GM12878 (cell line): ENCODE results near the gene TMEM88. TPM values are rescaled to one million over a fixed set of nuclear protein-coding genes. Genes with fewer than 3 reads are reported as not detected.
A peak's percentile ranks its signal among the peaks of the same experiment; 100 is the strongest.

Source experiments
- BMI1 ChIP-seq: fragments of 450-650 bp; IDR thresholded peaks from 2 replicates; pipeline ENCODE4 v1.6.1; 2016; ENCODE audit warnings: mild to moderate bottlenecking, moderate library complexity, borderline replicate concordance
- CBX3 ChIP-seq: fragments of 200-600 bp; sonication (generic); IDR thresholded peaks from 2 replicates; pipeline ENCODE4 v1.6.1; 2016; ENCODE audit warnings: low read depth, borderline replicate concordance
- CTCF ChIP-seq, 3 experiments: IDR thresholded peaks in 2 of 3; conservative IDR thresholded peaks in 1 of 3; 2 replicates each; pipeline ENCODE4 v1.5.1; 2011; ENCODE audit warnings: low read depth in 3 of 3, low read length in 3 of 3, mild to moderate bottlenecking in 3 of 3, control low read depth in 2 of 3, moderate library complexity in 2 of 3, inconsistent platforms in 1 of 3, mixed read lengths in 1 of 3; ENCODE audit not compliant: control insufficient read depth in 2 of 3, insufficient read depth in 1 of 3; ENCODE audit errors: extremely low read depth in 1 of 3
- DPF2 ChIP-seq: fragments of 450-650 bp; IDR thresholded peaks from 2 replicates; pipeline ENCODE4 v1.6.1; 2017; ENCODE audit warnings: mild to moderate bottlenecking
- EED ChIP-seq: sonication (generic); IDR thresholded peaks from 2 replicates; pipeline ENCODE4 v1.6.1; 2016; ENCODE audit warnings: antibody characterized with exemption, low read depth
- GATAD2B ChIP-seq: fragments of 450-650 bp; conservative IDR thresholded peaks from 2 replicates; pipeline ENCODE4 v1.6.1; 2017; ENCODE audit warnings: low read depth, mild to moderate bottlenecking, moderate library complexity
- MEF2B ChIP-seq: fragments of 450-650 bp; IDR thresholded peaks from 2 replicates; pipeline ENCODE4 v1.6.1; 2018; ENCODE audit warnings: mild to moderate bottlenecking, moderate library complexity; ENCODE audit not compliant: partially characterized antibody, poor library complexity, severe bottlenecking
- MTA2 ChIP-seq: fragments of 450-650 bp; IDR thresholded peaks from 2 replicates; pipeline ENCODE4 v1.6.1; 2016; ENCODE audit warnings: low read depth, mild to moderate bottlenecking, moderate library complexity
- MXI1 ChIP-seq: fragments of 150-350 bp; IDR thresholded peaks from 2 replicates; pipeline ENCODE4 v1.6.1; 2011; ENCODE audit warnings: low read depth, mild to moderate bottlenecking, inconsistent platforms, low read length, improper control_type of control experiment
- NFIC ChIP-seq: IDR thresholded peaks from 2 replicates; pipeline ENCODE4 v1.6.1; 2012; ENCODE audit warnings: low read depth, mild to moderate bottlenecking, inconsistent platforms, low read length, moderate library complexity
- NR2F1 ChIP-seq: fragments of 450-650 bp; conservative IDR thresholded peaks from 2 replicates; pipeline ENCODE4 v1.6.1; 2017; ENCODE audit warnings: mild to moderate bottlenecking
- PKNOX1 ChIP-seq: fragments of 450-650 bp; IDR thresholded peaks from 2 replicates; pipeline ENCODE4 v1.6.1; 2016; ENCODE audit warnings: mild to moderate bottlenecking
- POLR2AphosphoS2 ChIP-seq: IDR thresholded peaks from 2 replicates; pipeline ENCODE4 v1.6.1; 2011; ENCODE audit warnings: low read depth, mild to moderate bottlenecking, low read length, improper control_type of control experiment, moderate library complexity
- SMAD1 ChIP-seq: fragments of 450-650 bp; IDR thresholded peaks from 2 replicates; pipeline ENCODE4 v1.6.1; 2018; ENCODE audit warnings: mild to moderate bottlenecking, low read depth; ENCODE audit not compliant: partially characterized antibody
- SMAD5 ChIP-seq: IDR thresholded peaks from 2 replicates; pipeline ENCODE4 v1.6.1; 2016; ENCODE audit warnings: antibody characterized with exemption, low read depth
- SMC3 ChIP-seq: IDR thresholded peaks from 2 replicates; pipeline ENCODE4 v1.6.1; 2011; ENCODE audit warnings: low read length, improper control_type of control experiment, borderline replicate concordance
- TAF1 ChIP-seq: IDR thresholded peaks from 2 replicates; pipeline ENCODE4 v1.6.1; 2011; ENCODE audit warnings: mild to moderate bottlenecking, low read depth, low read length, borderline replicate concordance
- YBX1 ChIP-seq: fragments of 450-650 bp; IDR thresholded peaks from 2 replicates; pipeline ENCODE4 v1.6.1; 2016; ENCODE audit warnings: antibody characterized with exemption
- ZNF217 ChIP-seq: fragments of 450-650 bp; IDR thresholded peaks from 2 replicates; pipeline ENCODE4 v1.6.1; 2017; ENCODE audit warnings: antibody characterized with exemption, mild to moderate bottlenecking
- polyA plus RNA-seq, 11 experiments: library from polyadenylated mRNA; depleted of rRNA in 4 of 11; unstranded in 6 of 11; stranded (reverse) in 5 of 11; fragments of >200 nt; fragmentation: Nextera tagmentation in 4 of 11; fragmentation: Illumina TruSeq in 1 of 11; extraction: Ambion mirVana in 4 of 11; extraction: Trizol in 1 of 11; gene quantifications; 1 replicate in 1 of 11; 2 replicates in 10 of 11; pipeline versions ENCODE4 v1.2.1 to v1.2.3, GENCODE V29; 2011 to 2016; ENCODE audit warnings: inconsistent platforms in 2 of 11, missing spikeins in 2 of 11, low read depth in 1 of 11
- total RNA-seq, 4 experiments: library from RNA; depleted of rRNA in 3 of 4; stranded (reverse); fragments of >200 nt in 3 of 4; fragmentation: Illumina TruSeq in 1 of 4; extraction: Trizol in 1 of 4; gene quantifications; 2 replicates each; pipeline versions ENCODE4 v1.2.1 to v1.2.3, GENCODE V29; 2013 to 2021
- TF ChIP-seq, protein P1 (sequence below): fragments of 450-650 bp; IDR thresholded peaks from 2 replicates; pipeline ENCODE4 v1.6.1; 2017; ENCODE audit warnings: mild to moderate bottlenecking
- TF ChIP-seq, protein P2 (sequence below): fragments of 450-650 bp; formaldehyde crosslinking; IDR thresholded peaks from 2 replicates; pipeline ENCODE4 v1.4.0; 2020; ENCODE audit warnings: mild to moderate bottlenecking, moderate library complexity

TMEM88 gene
- total and polyA plus RNA-seq, 10 of the 15 experiments (the other 5 are each of a cell fraction or from before 2014, with no cell fraction given) = 0.21 to 2.2 (median 0.62) TPM; not detected in 5

- TF ChIP-seq MEF2B (peak; percentile 52), GATAD2B (peak; percentile 20), ZNF217 (no peak; the same call in 1 of the 2 replicates), MTA2 (peak; percentile 70), SMAD1 (peak; percentile 20), EED (peak; percentile 55), PKNOX1 (no peak), SMC3 (peak; percentile 30; the same call in 1 of the 2 replicates), CBX3 (no peak), POLR2AphosphoS2 (peak; percentile 63; the same call in 1 of the 2 replicates), CTCF (IDR thresholded peaks at IDR 0.05 in 2 of 3, conservative IDR thresholded peaks at IDR 0.05 in 1 of 3; ENCODE audit: control insufficient read depth in 2 of 3, extremely low read depth in 1 of 3, insufficient read depth in 1 of 3, low read depth in 3 of 3, low read length in 3 of 3) (no peak; a peak in 1 of 6 replicates), NFIC (no peak), YBX1 (no peak), NR2F1 (peak; percentile 45), BMI1 (no peak), DPF2 (peak; percentile 26), SMAD5 (no peak; the same call in 1 of the 2 replicates), MXI1 (peak; percentile 58), TAF1 (peak; percentile 76)
- TF ChIP-seq, protein P1, sequence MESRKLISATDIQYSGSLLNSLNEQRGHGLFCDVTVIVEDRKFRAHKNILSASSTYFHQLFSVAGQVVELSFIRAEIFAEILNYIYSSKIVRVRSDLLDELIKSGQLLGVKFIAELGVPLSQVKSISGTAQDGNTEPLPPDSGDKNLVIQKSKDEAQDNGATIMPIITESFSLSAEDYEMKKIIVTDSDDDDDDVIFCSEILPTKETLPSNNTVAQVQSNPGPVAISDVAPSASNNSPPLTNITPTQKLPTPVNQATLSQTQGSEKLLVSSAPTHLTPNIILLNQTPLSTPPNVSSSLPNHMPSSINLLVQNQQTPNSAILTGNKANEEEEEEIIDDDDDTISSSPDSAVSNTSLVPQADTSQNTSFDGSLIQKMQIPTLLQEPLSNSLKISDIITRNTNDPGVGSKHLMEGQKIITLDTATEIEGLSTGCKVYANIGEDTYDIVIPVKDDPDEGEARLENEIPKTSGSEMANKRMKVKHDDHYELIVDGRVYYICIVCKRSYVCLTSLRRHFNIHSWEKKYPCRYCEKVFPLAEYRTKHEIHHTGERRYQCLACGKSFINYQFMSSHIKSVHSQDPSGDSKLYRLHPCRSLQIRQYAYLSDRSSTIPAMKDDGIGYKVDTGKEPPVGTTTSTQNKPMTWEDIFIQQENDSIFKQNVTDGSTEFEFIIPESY = no peak
- TF ChIP-seq, protein P2, sequence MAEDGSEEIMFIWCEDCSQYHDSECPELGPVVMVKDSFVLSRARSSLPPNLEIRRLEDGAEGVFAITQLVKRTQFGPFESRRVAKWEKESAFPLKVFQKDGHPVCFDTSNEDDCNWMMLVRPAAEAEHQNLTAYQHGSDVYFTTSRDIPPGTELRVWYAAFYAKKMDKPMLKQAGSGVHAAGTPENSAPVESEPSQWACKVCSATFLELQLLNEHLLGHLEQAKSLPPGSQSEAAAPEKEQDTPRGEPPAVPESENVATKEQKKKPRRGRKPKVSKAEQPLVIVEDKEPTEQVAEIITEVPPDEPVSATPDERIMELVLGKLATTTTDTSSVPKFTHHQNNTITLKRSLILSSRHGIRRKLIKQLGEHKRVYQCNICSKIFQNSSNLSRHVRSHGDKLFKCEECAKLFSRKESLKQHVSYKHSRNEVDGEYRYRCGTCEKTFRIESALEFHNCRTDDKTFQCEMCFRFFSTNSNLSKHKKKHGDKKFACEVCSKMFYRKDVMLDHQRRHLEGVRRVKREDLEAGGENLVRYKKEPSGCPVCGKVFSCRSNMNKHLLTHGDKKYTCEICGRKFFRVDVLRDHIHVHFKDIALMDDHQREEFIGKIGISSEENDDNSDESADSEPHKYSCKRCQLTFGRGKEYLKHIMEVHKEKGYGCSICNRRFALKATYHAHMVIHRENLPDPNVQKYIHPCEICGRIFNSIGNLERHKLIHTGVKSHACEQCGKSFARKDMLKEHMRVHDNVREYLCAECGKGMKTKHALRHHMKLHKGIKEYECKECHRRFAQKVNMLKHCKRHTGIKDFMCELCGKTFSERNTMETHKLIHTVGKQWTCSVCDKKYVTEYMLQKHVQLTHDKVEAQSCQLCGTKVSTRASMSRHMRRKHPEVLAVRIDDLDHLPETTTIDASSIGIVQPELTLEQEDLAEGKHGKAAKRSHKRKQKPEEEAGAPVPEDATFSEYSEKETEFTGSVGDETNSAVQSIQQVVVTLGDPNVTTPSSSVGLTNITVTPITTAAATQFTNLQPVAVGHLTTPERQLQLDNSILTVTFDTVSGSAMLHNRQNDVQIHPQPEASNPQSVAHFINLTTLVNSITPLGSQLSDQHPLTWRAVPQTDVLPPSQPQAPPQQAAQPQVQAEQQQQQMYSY = no peak
Measured at GRCh38 chr17:7842380-7843256, 12.2 kb upstream of the TMEM88 start (continued).
